ENCODE results near the gene C1GALT1. TPM values are rescaled to one million over a fixed set of nuclear protein-coding genes. Genes with fewer than 3 reads are reported as not detected.

Gene C1GALT1
- total RNA-seq, 4 donors from 2014 or later = 22.6 to 57.5 (median 29.5) TPM

DNA sequence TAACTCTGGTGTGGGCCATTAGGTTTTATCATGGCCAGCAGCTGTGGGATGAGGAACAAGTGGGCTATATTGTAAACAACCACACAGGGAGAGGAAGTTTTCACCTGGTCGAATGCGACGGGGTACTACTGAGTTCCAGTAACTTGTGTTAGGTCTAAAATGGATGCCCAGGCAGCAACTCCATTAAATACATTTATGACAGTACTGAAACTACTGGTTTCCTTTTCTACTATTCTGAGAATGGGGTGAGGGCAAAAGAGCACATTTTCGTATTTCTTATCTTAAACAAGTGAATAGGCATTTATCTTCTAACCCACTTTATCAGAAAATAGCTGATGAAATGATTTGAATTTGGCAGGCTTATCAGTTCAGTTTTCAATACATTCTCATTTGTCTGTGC is 109.7 kb downstream of the C1GALT1 start:
- no peak overlapping the region for H3K4me3 ChIP-seq
- WGBS, 2 donors = 75 to 84% methylated on average over 4 of the region's 4 CpGs
- TF ChIP-seq EP300 (IDR thresholded peaks at IDR 0.05) (no peak), POLR2A (IDR thresholded peaks at IDR 0.05) (no peak)
- TF ChIP-seq, protein P1, sequence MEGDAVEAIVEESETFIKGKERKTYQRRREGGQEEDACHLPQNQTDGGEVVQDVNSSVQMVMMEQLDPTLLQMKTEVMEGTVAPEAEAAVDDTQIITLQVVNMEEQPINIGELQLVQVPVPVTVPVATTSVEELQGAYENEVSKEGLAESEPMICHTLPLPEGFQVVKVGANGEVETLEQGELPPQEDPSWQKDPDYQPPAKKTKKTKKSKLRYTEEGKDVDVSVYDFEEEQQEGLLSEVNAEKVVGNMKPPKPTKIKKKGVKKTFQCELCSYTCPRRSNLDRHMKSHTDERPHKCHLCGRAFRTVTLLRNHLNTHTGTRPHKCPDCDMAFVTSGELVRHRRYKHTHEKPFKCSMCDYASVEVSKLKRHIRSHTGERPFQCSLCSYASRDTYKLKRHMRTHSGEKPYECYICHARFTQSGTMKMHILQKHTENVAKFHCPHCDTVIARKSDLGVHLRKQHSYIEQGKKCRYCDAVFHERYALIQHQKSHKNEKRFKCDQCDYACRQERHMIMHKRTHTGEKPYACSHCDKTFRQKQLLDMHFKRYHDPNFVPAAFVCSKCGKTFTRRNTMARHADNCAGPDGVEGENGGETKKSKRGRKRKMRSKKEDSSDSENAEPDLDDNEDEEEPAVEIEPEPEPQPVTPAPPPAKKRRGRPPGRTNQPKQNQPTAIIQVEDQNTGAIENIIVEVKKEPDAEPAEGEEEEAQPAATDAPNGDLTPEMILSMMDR (IDR thresholded peaks at IDR 0.05) = no peak
- H3K36me3 ChIP-seq = no peaks in the 10 kb centered on the region
- no peaks in the 10 kb centered on the region for H3K4me1 ChIP-seq
- no peak overlapping the region for H3K27ac ChIP-seq
- no peaks in the 10 kb centered on the region for H3K27me3 ChIP-seq
- DNase-seq (ENCODE audit: low spot score in 2 of 2) = no peak
- H3K9me3 ChIP-seq = peaks cover 0 to 1% (median 0%) of the 10 kb centered on the region in 4 donors

DNA sequence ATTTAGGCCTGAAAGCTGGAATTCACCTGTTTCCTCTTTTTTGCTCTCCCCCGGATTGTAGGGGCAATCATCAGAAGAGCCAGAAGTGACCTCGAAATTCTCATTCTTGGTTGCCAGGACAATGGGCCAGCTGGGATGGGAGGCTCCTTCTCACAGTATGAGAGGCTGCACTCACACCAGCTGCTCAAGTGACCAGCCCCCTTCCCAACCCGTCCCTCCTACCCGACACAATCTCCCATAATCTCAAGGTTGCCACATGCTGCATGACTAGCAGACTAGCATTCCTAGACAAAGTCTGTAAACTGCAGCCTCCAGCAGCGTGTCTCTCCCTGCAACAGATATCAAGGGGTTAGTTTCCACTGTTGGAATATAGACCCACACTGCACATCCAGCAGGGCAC is 110.3 kb downstream of the C1GALT1 start:
- WGBS, 2 donors = 83 to 89% methylated on average over 5 of the region's 5 CpGs
- Histone ChIP-seq H3K36me3 (no peaks in the 10 kb centered on the region), H3K27ac (no peak overlapping the region), H3K4me3 (no peak overlapping the region), H3K27me3 (no peaks in the 10 kb centered on the region), H3K4me1 (no peaks in the 10 kb centered on the region), H3K9me3 (no peaks in the 10 kb centered on the region)
- no peak for DNase-seq (ENCODE audit: low spot score in 2 of 2)
- TF ChIP-seq, protein P1 (IDR thresholded peaks at IDR 0.05) = no peak

DNA sequence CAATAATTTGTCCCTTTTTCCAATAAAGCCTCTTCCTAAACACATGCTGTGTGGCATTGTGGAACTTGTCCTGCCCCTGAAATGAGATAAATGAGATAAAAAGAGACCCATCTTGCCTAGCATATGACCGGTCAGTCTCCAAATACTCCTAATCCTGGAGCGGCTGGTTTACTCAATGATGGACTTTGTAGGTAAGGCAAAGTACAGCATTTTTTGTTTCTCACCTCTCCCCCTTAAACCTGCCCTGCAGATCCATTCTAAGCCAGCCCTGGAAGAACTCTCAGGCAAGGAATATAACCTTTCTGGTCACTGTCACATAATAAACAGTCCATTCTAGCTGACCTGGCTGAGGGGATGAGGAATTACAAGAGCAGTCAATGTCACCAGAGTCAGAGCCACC is 110.7 kb downstream of the C1GALT1 start:
- Histone ChIP-seq H3K36me3 (no peaks in the 10 kb centered on the region), H3K9me3 (no peaks in the 10 kb centered on the region)
- WGBS, 2 donors = 95 to 98% methylated on average over 2 of the region's 2 CpGs

DNA sequence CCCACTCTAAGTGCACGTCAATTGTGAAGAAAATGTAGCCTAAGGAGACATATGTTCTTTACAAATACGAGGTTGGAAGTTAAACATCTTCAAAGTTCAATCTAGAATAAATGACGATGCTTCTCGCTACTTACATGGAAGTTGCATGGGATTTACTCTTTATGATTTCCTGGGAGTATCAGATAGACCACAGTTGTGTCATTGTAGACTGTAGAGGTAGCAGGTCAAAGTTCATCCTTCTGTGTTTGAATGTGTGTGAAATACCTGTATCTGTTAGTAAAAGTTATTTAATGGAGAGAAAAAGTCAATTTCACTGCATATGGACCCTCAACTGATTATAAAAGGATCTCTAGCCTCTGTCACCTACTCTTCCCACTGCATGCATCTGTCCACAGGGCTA is 112.6 kb downstream of the C1GALT1 start:
- H3K27me3 ChIP-seq = no peaks in the 10 kb centered on the region
- WGBS, 2 donors = 85 to 90% methylated on average over 4 of the region's 4 CpGs
- no peaks in the 10 kb centered on the region for H3K36me3 ChIP-seq
- no peak for DNase-seq (ENCODE audit: low spot score in 2 of 2)
- no peak overlapping the region for H3K4me3 ChIP-seq
- TF ChIP-seq EP300 (IDR thresholded peaks at IDR 0.05) = no peak
- no peak for TF ChIP-seq POLR2A (IDR thresholded peaks at IDR 0.05)
- TF ChIP-seq, protein P1 (IDR thresholded peaks at IDR 0.05) = no peak
- no peak overlapping the region for H3K27ac ChIP-seq
- H3K9me3 ChIP-seq = peaks cover 0 to 9% (median 0%) of the 10 kb centered on the region in 4 donors
- no peaks in the 10 kb centered on the region for H3K4me1 ChIP-seq

More for the DNA sequence above, 110.7 kb downstream of the C1GALT1 start:
- Histone ChIP-seq H3K4me1 (no peaks in the 10 kb centered on the region), H3K4me3 (no peak overlapping the region), H3K27ac (no peak overlapping the region), H3K27me3 (no peaks in the 10 kb centered on the region)
- TF ChIP-seq, protein P1 (IDR thresholded peaks at IDR 0.05) = no peak
- no peak for TF ChIP-seq POLR2A (IDR thresholded peaks at IDR 0.05)
- TF ChIP-seq EP300 (IDR thresholded peaks at IDR 0.05) = no peak
- DNase-seq (ENCODE audit: low spot score in 2 of 2) = no peak

Measured in tibial nerve (tissue), 4 donors.